NB4 (cell line): Measurements from ENCODE around the gene ZNF684.
A peak's percentile ranks its signal among the peaks of the same experiment; 100 is the strongest.

Experiments used
- DNase-seq: peaks from one replicate; pipeline ENCODE4 v3.0.0; 2010; ENCODE audit warnings: low read depth
- H3K4me3 ChIP-seq: one replicate; pipeline ENCODE4 v1.5.1; 2011; ENCODE audit warnings: mild to moderate bottlenecking, low read depth, low read length, moderate library complexity
- CTCF ChIP-seq: IDR thresholded peaks from one replicate; pipeline ENCODE4 v1.5.1; 2012; ENCODE audit warnings: low read depth, low read length
- MAX ChIP-seq: IDR thresholded peaks from 2 replicates; pipeline ENCODE4 v1.6.1; 2011; ENCODE audit warnings: low read depth, low read length
- MYC ChIP-seq: IDR thresholded peaks from 2 replicates; pipeline ENCODE4 v1.6.1; 2011; ENCODE audit warnings: low read depth, low read length
- POLR2A ChIP-seq: IDR thresholded peaks from 2 replicates; pipeline ENCODE4 v1.6.1; 2011; ENCODE audit warnings: mild to moderate bottlenecking; ENCODE audit not compliant: insufficient read length; ENCODE audit errors: extremely low read depth

Gene ZNF684

DNA sequence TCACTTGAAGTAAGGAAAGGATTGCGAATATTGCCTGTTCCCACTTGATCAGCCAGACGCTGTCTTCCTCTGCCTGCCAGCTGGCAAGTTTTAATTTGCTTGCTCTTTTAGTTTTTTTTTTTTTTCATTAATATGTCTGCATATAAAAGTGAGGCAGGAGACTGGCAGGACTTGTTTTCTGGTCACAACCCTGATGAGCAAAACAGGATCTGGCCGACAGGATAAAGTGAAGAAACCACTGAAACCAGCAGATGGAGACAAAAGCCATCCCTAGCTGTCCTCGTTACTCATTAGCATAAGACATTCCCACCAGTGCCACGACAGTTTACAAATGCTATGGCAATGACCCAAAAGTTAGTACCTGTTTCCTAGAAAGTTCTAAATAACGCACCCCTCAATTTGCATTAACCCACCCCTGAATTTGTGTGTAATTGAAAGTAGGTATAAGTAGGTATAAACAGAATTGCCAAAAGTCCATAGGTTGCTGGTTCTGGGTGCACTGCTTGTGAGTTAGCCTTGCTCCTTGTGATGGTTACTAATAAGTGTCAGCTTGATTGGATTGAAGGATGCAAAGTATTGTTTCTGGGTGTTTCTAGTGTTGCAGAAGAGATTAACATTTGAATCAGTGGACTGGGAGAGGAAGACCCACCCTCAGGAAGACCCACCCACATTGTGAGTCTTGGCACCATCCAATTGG is 60.8 kb downstream of the ZNF684 start:
- DNase-seq, result peak; percentile 60
- H3K4me3 ChIP-seq, result no peak overlapping the region
- TF ChIP-seq CTCF, result peak; percentile 28
- TF ChIP-seq MYC, result no peak
- 0 out of 2 replicates have a peak, but pooled peaks have one; percentile 7 for TF ChIP-seq MAX
- no peak for TF ChIP-seq POLR2A

- TF ChIP-seq CTCF (no peak), POLR2A (no peak), MYC (peak; percentile 65), MAX (peak; percentile 86)
- DNase-seq, result peak; percentile 59
- no peak overlapping the region for H3K4me3 ChIP-seq
These were observed 62.2 kb downstream of the ZNF684 start for GRCh38 chr1:40593449-40594186.

DNA sequence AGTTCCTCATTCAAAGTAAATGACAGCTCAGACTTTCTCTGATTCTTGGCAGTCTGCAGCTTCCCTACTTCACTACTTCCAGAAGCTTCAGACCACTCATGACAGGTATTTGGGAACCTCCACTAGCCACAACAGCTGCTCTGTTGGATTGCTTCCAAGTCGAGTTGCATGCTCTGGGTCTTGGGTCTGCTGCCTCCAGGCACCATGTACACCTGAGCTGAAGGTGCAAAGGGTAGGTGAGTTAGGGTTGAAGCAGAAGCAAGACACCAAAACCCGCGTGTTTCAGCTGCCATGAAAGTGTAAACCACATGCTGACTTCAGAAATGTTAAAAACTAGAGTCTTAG is 62.7 kb downstream of the ZNF684 start:
- TF ChIP-seq MYC, result no peak
- no peak for TF ChIP-seq CTCF
- no peak for TF ChIP-seq POLR2A
- no peak for TF ChIP-seq MAX
- H3K4me3 ChIP-seq, result no peak overlapping the region
- DNase-seq, result peak; percentile 16

- no peak for TF ChIP-seq MAX
- no peak for TF ChIP-seq MYC
- no peak for TF ChIP-seq POLR2A
- TF ChIP-seq CTCF, result no peak
- H3K4me3 ChIP-seq, result no peak overlapping the region
- DNase-seq, result peak; percentile 10
These were observed 64.2 kb downstream of the ZNF684 start for GRCh38 chr1:40595623-40596022.
